Smooth muscle cell (in vitro differentiated cells): ENCODE measurements around the gene DARS2. TPM values are rescaled to one million over a fixed set of nuclear protein-coding genes. Genes with fewer than 3 reads are reported as not detected.

Experiments used
- DNase-seq: peaks from one replicate; lab custom pipeline; 2025; ENCODE audit not compliant: unreplicated experiment; lab: John Stamatoyannopoulos, UW
- H2AFZ ChIP-seq: fragments of 200-600 bp; sonication (generic); 2 replicates; pipeline ENCODE4 v1.6.0; 2016; ENCODE audit warnings: antibody characterized with exemption, low read depth, mild to moderate bottlenecking
- H3F3A ChIP-seq: fragments of 200-600 bp; sonication (generic); 2 replicates; pipeline ENCODE4 v1.6.0; 2017; ENCODE audit warnings: antibody characterized with exemption, low read depth
- H3K27ac ChIP-seq: fragments of 200-600 bp; sonication (generic); 2 replicates; pipeline ENCODE4 v1.5.1; 2016; ENCODE audit warnings: low read depth, mild to moderate bottlenecking
- H3K27me3 ChIP-seq: fragments of 200-600 bp; sonication (generic); 2 replicates; pipeline ENCODE4 v1.6.1; 2016; ENCODE audit warnings: low read depth, mild to moderate bottlenecking
- H3K36me3 ChIP-seq: fragments of 200-600 bp; sonication (generic); 2 replicates; pipeline ENCODE4 v1.5.1; 2016; ENCODE audit warnings: low read depth
- H3K4me1 ChIP-seq: fragments of 200-600 bp; sonication (generic); 2 replicates; pipeline ENCODE4 v1.5.1; 2016; ENCODE audit warnings: low read depth
- H3K4me2 ChIP-seq: fragments of 200-600 bp; sonication (generic); 2 replicates; pipeline ENCODE4 v1.6.0; 2016; ENCODE audit warnings: mild to moderate bottlenecking
- H3K4me3 ChIP-seq: fragments of 200-600 bp; sonication (generic); 2 replicates; pipeline ENCODE4 v1.5.1; 2016; ENCODE audit warnings: mild to moderate bottlenecking
- H3K79me2 ChIP-seq: fragments of 200-600 bp; sonication (generic); 2 replicates; pipeline ENCODE4 v1.6.0; 2016; ENCODE audit warnings: low read depth, mild to moderate bottlenecking
- H3K9ac ChIP-seq: fragments of 200-600 bp; sonication (generic); 2 replicates; pipeline ENCODE4 v1.6.0; 2016; ENCODE audit warnings: low read depth
- H3K9me3 ChIP-seq: fragments of 200-600 bp; sonication (generic); replicated peaks from 2 replicates; pipeline ENCODE4 v1.5.1; 2016; ENCODE audit warnings: low read depth
- H4K20me1 ChIP-seq: fragments of 200-600 bp; sonication (generic); 2 replicates; pipeline ENCODE4 v1.6.0; 2016; ENCODE audit warnings: low read depth
- CTCF ChIP-seq: fragments of 200-600 bp; sonication (generic); IDR thresholded peaks from 2 replicates; pipeline ENCODE4 v1.5.1; 2017; ENCODE audit warnings: borderline replicate concordance, mild to moderate bottlenecking, antibody characterized with exemption; ENCODE audit not compliant: insufficient read depth, poor library complexity, severe bottlenecking
- WGBS: methylation state at CpG from one replicate; pipeline ENCODE4 v1.1.7; 2016; ENCODE audit warnings: low lambda C conversion rate; 5-methylcytosine and 5-hydroxymethylcytosine counted together
- polyA plus RNA-seq: library from polyadenylated mRNA; unstranded; fragments of >200 nt; fragmentation: Nextera tagmentation; extraction: Ambion mirVana; gene quantifications from 2 replicates; pipeline ENCODE4 v1.2.1, GENCODE V29; 2016
- total RNA-seq: library from RNA; depleted of rRNA; stranded (reverse); fragments of >200 nt; gene quantifications from 2 replicates; pipeline ENCODE4 v1.2.3, GENCODE V29; 2014

Gene DARS2
- total and polyA plus RNA-seq, 2 experiments from 2014 or later = 10.1 to 19.3 TPM

- peaks cover 28% of the 10 kb centered on the region for H3K36me3 ChIP-seq
- TF ChIP-seq CTCF = no peak
- H3F3A ChIP-seq = peaks cover 44% of the 10 kb centered on the region
- DNase-seq = no peak
- H3K27me3 ChIP-seq = no peaks in the 10 kb centered on the region
- peaks cover 27% of the 10 kb centered on the region for H3K4me1 ChIP-seq
- no peak overlapping the region for H3K9ac ChIP-seq
- H3K4me2 ChIP-seq = peak overlapping the region; percentile 4
- peaks cover 28% of the 10 kb centered on the region for H3K79me2 ChIP-seq
- no peaks in the 10 kb centered on the region for H3K9me3 ChIP-seq
- peak overlapping the region; percentile 62 for H3K27ac ChIP-seq
- no peak overlapping the region for H3K4me3 ChIP-seq
- H4K20me1 ChIP-seq = peaks cover 51% of the 10 kb centered on the region
- no peak overlapping the region for H2AFZ ChIP-seq
Observed at GRCh38 chr1:173863224-173864161, 39.0 kb downstream of the DARS2 start.

GRCh38 chr1:173864179-173864867 lies 39.9 kb downstream of the DARS2 start:
- 88% methylated on average over 5 of the region's 5 CpGs for WGBS
- peaks cover 44% of the 10 kb centered on the region for H3F3A ChIP-seq
- H3K9me3 ChIP-seq = no peaks in the 10 kb centered on the region
- H4K20me1 ChIP-seq = peaks cover 51% of the 10 kb centered on the region
- H3K4me1 ChIP-seq = peaks cover 32% of the 10 kb centered on the region
- no peak overlapping the region for H3K9ac ChIP-seq
- peak overlapping the region; percentile 65 for H3K4me3 ChIP-seq
- peak overlapping the region; percentile 90 for H3K4me2 ChIP-seq
- no peak for TF ChIP-seq CTCF
- H3K36me3 ChIP-seq = peaks cover 23% of the 10 kb centered on the region
- H3K27ac ChIP-seq = peak overlapping the region; percentile 62
- no peak overlapping the region for H2AFZ ChIP-seq
- H3K27me3 ChIP-seq = no peaks in the 10 kb centered on the region
- no peak for DNase-seq
- H3K79me2 ChIP-seq = peaks cover 28% of the 10 kb centered on the region

DNA sequence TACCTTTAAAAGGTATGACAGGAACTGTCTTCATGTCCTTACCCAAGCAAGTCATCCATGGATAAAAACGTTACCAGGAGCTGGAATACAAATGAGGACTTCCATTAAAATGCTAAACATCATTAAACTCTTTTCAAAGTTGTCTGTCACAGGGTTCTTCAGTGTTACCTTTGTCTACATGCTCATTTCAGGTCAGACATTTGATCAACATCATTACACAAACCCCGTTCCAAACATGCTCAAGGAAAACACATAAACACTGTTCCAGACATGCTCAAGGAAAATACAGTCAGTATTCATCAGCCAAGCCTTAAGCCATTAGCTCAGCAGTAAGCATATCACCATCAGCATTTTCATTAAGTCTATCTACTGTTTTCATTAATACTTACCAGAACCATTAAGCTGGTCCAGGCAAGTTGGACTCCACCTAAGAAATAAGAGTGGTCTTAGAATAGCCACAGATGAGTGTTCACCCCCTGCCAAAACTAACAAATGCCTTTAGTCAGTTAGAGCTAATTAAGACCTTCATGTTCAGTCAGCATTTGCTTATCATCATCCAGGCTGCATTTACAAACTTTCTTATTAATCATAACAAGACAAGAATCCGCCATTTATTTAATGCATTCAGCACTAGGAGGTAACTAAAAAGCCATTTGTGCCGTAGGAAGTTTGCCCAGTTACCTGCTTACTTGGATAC lies 41.1 kb downstream of the DARS2 start:
- H3K4me3 ChIP-seq = peak overlapping the region; percentile 65
- TF ChIP-seq CTCF = no peak
- H3K4me2 ChIP-seq = peak overlapping the region; percentile 90
- H3K9ac ChIP-seq = peak overlapping the region; percentile 55
- no peaks in the 10 kb centered on the region for H3K27me3 ChIP-seq
- H4K20me1 ChIP-seq = peaks cover 51% of the 10 kb centered on the region
- DNase-seq = no peak
- H3K4me1 ChIP-seq = peaks cover 32% of the 10 kb centered on the region
- peaks cover 44% of the 10 kb centered on the region for H3F3A ChIP-seq
- H3K79me2 ChIP-seq = peaks cover 32% of the 10 kb centered on the region
- peaks cover 23% of the 10 kb centered on the region for H3K36me3 ChIP-seq
- no peak overlapping the region for H2AFZ ChIP-seq
- 28% methylated on average over 4 of the region's 4 CpGs for WGBS
- peak overlapping the region; percentile 62 for H3K27ac ChIP-seq
- no peaks in the 10 kb centered on the region for H3K9me3 ChIP-seq
